ENCODE results near the gene NECTIN2.

DNA sequence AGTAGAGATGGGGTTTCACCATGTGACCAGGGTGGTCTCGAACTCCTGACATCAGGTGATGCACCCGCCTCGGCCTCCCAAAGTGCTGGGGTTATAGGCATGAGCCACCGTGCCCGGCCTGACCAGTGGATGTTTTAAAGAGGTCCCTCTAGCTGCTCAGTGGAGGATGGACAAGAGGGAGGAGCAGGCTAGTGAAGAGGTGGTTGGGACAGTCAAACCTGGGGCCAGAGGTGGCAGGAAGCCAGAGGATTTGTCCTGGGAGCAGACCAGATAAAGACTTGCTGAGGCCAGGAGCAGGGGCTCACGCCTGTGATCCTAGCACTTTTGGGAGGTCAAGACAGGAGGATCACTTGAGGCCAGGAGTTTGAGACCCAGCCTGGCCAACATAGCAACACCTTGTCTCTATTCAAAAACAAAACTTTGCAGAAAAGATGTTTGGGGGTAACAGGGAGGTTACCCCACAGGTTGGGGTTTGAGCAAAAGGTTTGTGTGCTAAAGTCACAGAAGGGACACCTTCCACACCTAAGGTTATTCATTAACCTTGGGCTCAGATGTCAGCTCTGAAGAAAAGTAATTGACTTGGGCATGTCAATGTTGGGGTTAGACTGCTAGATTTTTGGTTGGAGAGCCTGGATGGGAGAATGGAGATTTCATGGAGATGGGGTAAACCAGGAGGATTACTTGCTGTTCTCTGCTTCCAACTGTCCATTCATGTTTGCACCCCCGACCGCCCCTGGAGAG, 28.2 kb upstream of the NECTIN2 start:
- TF ChIP-seq, protein P1, sequence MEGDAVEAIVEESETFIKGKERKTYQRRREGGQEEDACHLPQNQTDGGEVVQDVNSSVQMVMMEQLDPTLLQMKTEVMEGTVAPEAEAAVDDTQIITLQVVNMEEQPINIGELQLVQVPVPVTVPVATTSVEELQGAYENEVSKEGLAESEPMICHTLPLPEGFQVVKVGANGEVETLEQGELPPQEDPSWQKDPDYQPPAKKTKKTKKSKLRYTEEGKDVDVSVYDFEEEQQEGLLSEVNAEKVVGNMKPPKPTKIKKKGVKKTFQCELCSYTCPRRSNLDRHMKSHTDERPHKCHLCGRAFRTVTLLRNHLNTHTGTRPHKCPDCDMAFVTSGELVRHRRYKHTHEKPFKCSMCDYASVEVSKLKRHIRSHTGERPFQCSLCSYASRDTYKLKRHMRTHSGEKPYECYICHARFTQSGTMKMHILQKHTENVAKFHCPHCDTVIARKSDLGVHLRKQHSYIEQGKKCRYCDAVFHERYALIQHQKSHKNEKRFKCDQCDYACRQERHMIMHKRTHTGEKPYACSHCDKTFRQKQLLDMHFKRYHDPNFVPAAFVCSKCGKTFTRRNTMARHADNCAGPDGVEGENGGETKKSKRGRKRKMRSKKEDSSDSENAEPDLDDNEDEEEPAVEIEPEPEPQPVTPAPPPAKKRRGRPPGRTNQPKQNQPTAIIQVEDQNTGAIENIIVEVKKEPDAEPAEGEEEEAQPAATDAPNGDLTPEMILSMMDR (conservative IDR thresholded peaks at IDR 0.05; ENCODE audit: low read depth, low read length) = no peak
- TF ChIP-seq EZH2 (IDR thresholded peaks at IDR 0.05; ENCODE audit: low read length, unreplicated experiment) (no peak), EZH2phosphoT487 (IDR thresholded peaks at IDR 0.05; ENCODE audit: borderline replicate concordance, low read length) (no peak)

Data from PC-3 (cell line).